Neural crest cell (in vitro differentiated cells): Measurements from ENCODE around the gene ADRA2C. TPM values are rescaled to one million over a fixed set of nuclear protein-coding genes. Genes with fewer than 3 reads are reported as not detected.
A peak's percentile ranks its signal among the peaks of the same experiment; 100 is the strongest.

Source experiments
- DNase-seq: peaks from one replicate; pipeline ENCODE4 v3.0.0; 2021; ENCODE audit warnings: low read depth, mixed read lengths, low spot score
- H3K27ac Mint-ChIP-seq: one replicate; pipeline ENCODE4 v1.8.0; 2021; ENCODE audit warnings: mild to moderate bottlenecking, mixed read lengths; ENCODE audit not compliant: unreplicated experiment
- H3K27me3 Mint-ChIP-seq: 2 replicates; pipeline ENCODE4 v1.8.0; 2021; ENCODE audit warnings: low read depth, mild to moderate bottlenecking, mixed read lengths
- H3K36me3 Mint-ChIP-seq: 2 replicates; pipeline ENCODE4 v1.8.0; 2021; ENCODE audit warnings: low read depth, mild to moderate bottlenecking, mixed read lengths
- H3K4me1 Mint-ChIP-seq: 2 replicates; pipeline ENCODE4 v1.8.0; 2021; ENCODE audit warnings: mixed read lengths
- H3K4me3 Mint-ChIP-seq: one replicate; pipeline ENCODE4 v1.8.0; 2021; ENCODE audit warnings: mild to moderate bottlenecking, mixed read lengths
- H3K9me3 Mint-ChIP-seq: 2 replicates; pipeline ENCODE4 v1.8.0; 2021; ENCODE audit warnings: mixed read lengths
- long read RNA-seq: library from polyadenylated mRNA; unstranded; transcript quantifications from one replicate; pipeline ENCODE4 v2.0.0, GENCODE V29; 2020
- total RNA-seq: library from RNA; stranded (reverse); gene quantifications from 2 replicates; pipeline ENCODE4 v1.2.1, GENCODE V29; 2021
- TF ChIP-seq, protein P1 (sequence below): fragments of 200-600 bp; sonication (generic); conservative IDR thresholded peaks from 2 replicates; pipeline ENCODE4 v1.5.0; 2021; ENCODE audit warnings: antibody characterized with exemption, mild to moderate bottlenecking

Gene ADRA2C
- 6.1 and 6.8 TPM in 2 replicates for total RNA-seq
- long read RNA-seq, partial matches to known transcripts, result 0 of 1 reads
- long read RNA-seq, other reads (novel, unspliced or antisense), result 0 of 1 reads

DNA sequence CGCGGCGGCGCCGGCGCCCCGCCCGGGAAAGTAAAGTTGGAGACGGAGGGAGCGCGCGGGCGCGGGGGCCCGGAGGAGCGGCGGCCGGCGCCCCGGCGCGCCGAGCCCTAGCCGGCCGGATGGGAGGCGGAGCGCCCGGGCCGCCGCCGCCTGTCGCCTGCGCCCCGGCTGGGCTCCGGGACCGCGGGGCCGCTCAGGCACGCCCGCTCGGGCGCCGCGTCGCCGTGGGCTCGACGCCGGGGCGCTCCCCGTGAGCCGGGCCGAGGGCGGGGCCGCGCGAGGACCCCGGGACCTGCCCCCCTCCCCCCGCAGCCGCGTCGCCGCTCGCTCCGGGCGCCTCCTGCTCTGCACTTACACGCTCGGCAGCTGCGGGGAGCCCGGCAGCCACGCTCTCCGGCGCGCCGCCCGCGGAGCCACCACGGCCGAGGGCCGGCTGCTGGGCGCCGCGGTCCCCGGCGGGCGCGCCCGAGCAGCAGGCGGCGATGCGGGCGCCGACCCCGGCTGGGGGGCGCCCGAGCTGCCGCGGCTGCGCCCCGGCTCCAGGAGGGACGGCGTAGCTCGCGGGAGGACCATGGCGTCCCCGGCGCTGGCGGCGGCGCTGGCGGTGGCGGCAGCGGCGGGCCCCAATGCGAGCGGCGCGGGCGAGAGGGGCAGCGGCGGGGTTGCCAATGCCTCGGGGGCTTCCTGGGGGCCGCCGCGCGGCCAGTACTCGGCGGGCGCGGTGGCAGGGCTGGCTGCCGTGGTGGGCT lies at the start of gene ADRA2C:
Gene ADRA2C (plus strand): TSS at position 350 of the 749 bp plus-strand sequence. CDS start 222 bp downstream, at position 572.
- H3K27me3 Mint-ChIP-seq, result peaks cover 31% of the 10 kb centered on the region
- peaks cover 19% of the 10 kb centered on the region for H3K4me1 Mint-ChIP-seq
- DNase-seq, result peak; percentile 26
- H3K9me3 Mint-ChIP-seq, result no peaks in the 10 kb centered on the region
- H3K36me3 Mint-ChIP-seq, result no peaks in the 10 kb centered on the region
- TF ChIP-seq, protein P1, sequence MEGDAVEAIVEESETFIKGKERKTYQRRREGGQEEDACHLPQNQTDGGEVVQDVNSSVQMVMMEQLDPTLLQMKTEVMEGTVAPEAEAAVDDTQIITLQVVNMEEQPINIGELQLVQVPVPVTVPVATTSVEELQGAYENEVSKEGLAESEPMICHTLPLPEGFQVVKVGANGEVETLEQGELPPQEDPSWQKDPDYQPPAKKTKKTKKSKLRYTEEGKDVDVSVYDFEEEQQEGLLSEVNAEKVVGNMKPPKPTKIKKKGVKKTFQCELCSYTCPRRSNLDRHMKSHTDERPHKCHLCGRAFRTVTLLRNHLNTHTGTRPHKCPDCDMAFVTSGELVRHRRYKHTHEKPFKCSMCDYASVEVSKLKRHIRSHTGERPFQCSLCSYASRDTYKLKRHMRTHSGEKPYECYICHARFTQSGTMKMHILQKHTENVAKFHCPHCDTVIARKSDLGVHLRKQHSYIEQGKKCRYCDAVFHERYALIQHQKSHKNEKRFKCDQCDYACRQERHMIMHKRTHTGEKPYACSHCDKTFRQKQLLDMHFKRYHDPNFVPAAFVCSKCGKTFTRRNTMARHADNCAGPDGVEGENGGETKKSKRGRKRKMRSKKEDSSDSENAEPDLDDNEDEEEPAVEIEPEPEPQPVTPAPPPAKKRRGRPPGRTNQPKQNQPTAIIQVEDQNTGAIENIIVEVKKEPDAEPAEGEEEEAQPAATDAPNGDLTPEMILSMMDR, result no peak
- no peak within 1 kb of the TSS for H3K27ac Mint-ChIP-seq
- H3K4me3 Mint-ChIP-seq, result peak within 1 kb of the TSS; percentile 84

DNA sequence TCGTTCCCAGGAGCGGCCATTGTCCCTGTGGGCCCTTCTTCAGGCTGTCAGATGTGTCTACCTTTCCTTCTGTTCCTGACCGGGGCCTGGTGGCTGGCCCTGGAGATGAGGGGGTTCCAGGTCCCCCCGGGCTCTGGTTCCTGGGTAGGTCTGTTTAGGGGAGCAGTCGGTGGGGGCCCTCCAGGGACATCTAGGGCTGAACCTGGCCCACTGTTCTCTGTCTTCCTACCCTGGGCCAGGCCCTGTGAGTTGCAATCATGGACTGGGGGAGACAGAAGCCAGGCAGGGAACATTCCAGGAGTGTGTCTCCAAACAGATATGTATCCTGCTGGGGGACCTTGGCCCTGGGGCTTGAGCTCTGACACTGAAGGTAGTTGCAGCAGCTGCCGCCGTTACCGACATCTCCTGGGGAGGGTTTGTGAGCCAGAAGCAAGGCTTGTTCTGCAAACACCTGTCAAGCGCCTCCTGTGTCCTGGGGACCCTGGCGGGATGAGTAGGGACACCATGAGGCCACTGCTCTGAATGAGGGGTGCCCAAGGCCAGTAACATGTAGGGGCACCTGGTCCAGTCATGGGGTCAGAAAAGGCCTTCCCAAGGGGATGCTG lies 49.5 kb upstream of the ADRA2C start:
- peak overlapping the region; percentile 20 for H3K27ac Mint-ChIP-seq
- TF ChIP-seq, protein P1, result no peak
- H3K36me3 Mint-ChIP-seq, result peaks cover 4% of the 10 kb centered on the region
- H3K27me3 Mint-ChIP-seq, result peaks cover 20% of the 10 kb centered on the region
- H3K4me3 Mint-ChIP-seq, result no peak overlapping the region
- no peak for DNase-seq
- H3K4me1 Mint-ChIP-seq, result no peaks in the 10 kb centered on the region
- H3K9me3 Mint-ChIP-seq, result peaks cover 9% of the 10 kb centered on the region

DNA sequence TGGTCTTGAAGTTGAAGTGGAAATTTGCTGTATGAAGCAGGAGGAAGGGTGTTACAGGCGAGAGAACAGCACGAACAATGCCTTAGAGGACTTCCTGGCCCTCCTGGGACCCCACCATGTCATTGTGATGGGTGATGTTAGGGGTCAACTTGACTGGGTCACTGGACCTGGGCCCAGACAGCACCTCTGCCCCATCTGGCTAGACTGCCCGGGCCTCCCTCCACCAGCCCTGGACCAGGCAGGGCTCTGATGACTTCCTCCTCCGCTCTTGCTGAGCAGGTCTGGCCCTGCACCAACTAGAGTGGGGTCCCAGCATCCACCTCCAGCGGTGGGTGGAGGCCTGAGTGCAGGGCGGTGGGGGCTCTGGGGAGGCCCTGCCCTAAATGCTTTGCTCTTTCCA lies 48.9 kb upstream of the ADRA2C start:
- no peak overlapping the region for H3K4me3 Mint-ChIP-seq
- TF ChIP-seq, protein P1, result no peak
- H3K27me3 Mint-ChIP-seq, result peaks cover 20% of the 10 kb centered on the region
- H3K4me1 Mint-ChIP-seq, result no peaks in the 10 kb centered on the region
- H3K27ac Mint-ChIP-seq, result peak overlapping the region; percentile 20
- peaks cover 9% of the 10 kb centered on the region for H3K9me3 Mint-ChIP-seq
- DNase-seq, result no peak
- peaks cover 4% of the 10 kb centered on the region for H3K36me3 Mint-ChIP-seq

DNA sequence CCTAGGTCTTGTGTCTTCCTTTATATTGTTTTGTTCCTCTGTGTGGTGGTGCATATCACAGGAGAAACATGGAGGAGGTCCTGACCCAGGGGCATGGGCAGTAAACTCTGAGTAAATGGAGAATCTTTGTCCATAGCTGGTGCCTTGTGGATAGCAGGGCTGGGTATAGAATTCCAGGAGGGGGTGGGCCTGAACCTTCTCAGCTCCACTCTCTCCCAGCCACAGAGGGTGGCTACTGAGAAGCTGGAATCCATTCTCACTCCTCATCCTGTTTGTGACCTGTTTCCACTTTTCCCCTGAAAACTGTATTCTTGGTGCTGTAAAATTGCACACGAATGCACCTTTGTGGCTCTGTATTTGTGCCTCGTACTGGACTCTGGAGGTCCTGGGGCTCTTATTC lies 47.7 kb upstream of the ADRA2C start:
- no peak overlapping the region for H3K27ac Mint-ChIP-seq
- peaks cover 26% of the 10 kb centered on the region for H3K27me3 Mint-ChIP-seq
- peaks cover 9% of the 10 kb centered on the region for H3K9me3 Mint-ChIP-seq
- no peaks in the 10 kb centered on the region for H3K4me1 Mint-ChIP-seq
- H3K4me3 Mint-ChIP-seq, result no peak overlapping the region
- H3K36me3 Mint-ChIP-seq, result peaks cover 4% of the 10 kb centered on the region
- no peak for DNase-seq
- TF ChIP-seq, protein P1, result no peak

DNA sequence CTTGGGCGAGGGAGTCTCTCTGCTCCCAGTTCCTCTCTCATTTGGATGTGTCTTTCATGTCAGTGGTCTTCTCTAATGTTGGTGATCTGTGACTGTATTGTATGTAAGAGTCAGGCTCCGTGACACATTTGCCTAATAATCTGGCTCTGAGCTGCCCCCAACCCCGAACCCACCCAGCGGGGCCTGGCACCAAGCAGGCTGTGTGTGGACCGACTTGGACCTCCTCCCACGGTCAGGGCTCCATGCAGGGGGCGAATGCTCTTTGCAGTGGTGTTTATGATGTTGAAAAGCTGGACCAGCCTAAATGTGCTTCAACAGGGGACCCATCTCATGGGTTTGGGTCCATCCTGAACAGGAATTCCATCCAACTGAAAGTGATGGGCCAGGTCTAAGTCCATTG lies 47.0 kb upstream of the ADRA2C start:
- TF ChIP-seq, protein P1, result no peak

More for the DNA sequence above, 47.0 kb upstream of the ADRA2C start:
- Mint-ChIP-seq H3K36me3 (peaks cover 4% of the 10 kb centered on the region), H3K27ac (no peak overlapping the region), H3K9me3 (peaks cover 9% of the 10 kb centered on the region), H3K4me3 (no peak overlapping the region), H3K4me1 (no peaks in the 10 kb centered on the region), H3K27me3 (peaks cover 33% of the 10 kb centered on the region)
- DNase-seq, result no peak
